Stimulated activated CD8-positive, alpha-beta memory T cell treated with anti-CD3 and anti-CD28 coated beads, Interleukin-12 subunit alpha, Interleukin-12 subunit beta, amount 100 ng/mL, for 4 hours (primary cell): ENCODE measurements around the gene KLRK1.
"Not testable (repeated sequence)": the region's sequence is repeated elsewhere in the genome, so short reads cannot be mapped to it uniquely, and the experiment has no call there.

Experiments used
- DNase-seq: peaks from one replicate; pipeline ENCODE4 v3.0.0-alpha.2; 2020; ENCODE audit warnings: low read depth

KLRK1 gene

DNA sequence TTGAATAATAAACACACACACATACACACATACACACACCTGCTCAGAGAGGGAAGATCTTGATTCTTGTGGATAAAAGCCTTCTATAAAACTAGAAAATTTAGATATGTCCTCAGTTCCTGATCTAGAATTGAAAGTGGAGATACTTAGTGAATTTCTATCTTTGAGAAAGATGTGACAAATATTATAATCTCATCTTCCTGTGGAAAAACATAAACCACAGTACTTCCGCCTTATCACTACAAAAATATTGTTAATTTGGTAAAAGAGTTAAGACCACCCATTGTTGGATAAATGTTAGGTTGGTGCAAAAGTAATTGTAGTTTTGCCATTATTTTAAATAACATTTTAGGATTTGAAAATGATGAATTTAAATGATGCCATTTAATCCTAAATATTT is at the start of gene KLRK1:
Gene KLRK1, minus strand, starts transcription at position 138 of the 400 bp plus-strand sequence. CDS start 1,231 bp downstream, outside the sequence.
- DNase-seq, result no peak

DNA sequence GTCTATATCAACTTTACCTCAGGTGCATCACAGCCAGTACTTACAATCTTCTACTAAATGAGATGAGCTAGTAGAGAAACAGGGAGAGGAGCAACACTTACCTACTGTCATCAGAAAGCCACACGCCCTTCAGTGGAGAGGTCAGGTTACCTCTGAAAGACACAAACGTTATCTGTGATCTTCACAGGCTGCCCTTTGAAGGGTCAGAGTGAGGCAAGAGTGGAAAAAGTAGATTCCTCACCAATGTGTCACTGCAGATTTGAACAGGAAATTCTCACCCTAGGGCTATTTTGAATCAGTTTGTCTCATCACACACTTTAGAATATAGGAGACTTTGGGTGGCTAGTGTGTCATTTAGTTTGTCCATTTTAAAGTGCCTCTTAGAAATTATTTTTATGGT is 47.8 kb upstream of the KLRK1 start:
- not testable (repeated sequence) for DNase-seq

DNA sequence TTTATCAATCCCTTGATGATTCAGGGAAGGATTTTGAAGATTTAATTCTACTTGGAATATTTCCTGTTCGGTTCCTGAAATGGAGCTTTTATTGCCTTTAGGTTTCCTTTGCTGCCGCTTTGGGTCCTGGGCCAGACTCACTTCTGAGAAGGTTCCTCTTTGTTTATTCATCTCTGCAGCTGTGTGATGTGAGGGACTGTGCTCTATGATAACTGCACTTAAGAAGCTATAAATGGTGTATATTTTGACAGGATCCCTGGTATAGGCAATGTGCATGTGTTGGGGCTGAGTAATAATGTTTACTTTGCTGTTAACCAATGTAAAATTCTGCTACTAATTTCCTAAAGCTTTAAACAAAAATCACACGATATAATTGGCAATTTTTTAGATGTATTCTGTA is 46.0 kb upstream of the KLRK1 start, which contains the start of gene KLRC2:
Gene KLRC2, minus strand, starts transcription at position 195 of the 400 bp plus-strand sequence. Its CDS starts 24 bp downstream, at position 171.
- not testable (repeated sequence) for DNase-seq

DNA sequence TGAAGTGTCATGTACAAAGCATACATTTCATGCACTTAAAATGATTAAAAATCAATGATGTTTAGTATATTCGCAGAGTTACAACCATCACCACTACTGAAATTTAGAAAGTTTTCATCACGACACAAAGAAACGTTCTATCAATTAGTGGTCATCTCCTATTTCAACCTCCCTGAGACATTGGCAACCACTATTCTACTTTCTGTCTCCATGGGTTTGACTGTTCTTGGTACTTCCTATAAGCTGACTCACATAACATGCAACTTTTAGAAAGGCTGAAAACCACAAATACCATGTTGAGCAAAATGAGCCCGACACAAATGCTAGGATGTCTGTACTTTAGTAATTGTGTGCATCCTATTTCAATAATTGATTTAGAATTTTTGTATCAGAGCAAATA is 40.8 kb upstream of the KLRK1 start:
- DNase-seq, result not testable (repeated sequence)

DNA sequence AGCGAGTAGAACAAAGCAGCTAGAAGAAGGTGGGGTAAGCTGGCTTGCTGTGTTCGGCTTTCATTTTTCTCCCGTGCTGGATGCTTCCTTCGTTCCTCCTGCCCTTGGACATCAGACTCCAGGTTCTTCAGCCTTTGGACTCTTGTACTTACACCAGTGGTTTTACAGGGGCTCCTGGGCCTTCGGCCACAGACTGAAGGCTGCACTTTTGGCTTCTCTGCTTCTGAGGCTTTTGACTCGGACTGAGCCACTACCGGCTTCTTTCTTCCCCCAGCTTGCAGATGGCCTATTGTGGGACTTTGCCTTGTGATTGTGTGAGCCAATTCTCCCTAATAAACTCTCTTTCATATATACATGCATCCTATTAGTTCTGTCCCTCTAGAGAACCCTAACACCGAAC is 36.1 kb upstream of the KLRK1 start:
- DNase-seq, result not testable (repeated sequence)

DNA sequence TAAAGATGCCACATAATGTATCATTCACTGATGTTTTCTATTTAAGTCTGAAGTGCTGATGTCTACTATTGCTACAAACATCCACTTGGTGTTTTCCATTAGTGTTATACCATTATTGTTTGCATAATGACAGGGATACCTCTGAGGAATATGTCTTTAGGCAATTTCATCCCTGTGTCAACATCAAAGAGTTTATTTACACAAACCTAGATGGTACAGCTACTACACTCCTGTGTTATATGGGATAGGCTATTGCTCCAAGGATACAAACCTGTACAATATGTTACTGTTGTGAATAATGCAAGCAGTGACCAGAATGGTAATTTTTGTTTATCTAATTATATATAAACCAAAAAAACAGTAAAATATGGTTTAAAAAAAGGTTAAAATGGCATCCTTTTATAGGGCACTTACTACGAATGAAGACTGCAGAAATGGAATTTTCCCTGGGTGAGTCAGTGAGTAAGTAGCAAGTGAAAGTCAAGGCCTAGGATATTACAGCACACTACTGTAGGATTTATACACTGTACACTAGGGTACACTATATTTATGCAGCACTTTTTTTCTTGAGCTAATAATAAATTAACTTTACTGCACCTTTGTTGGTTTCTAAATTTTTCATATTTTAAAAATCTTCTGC is 34.5 kb upstream of the KLRK1 start:
- DNase-seq, result not testable (repeated sequence)

DNA sequence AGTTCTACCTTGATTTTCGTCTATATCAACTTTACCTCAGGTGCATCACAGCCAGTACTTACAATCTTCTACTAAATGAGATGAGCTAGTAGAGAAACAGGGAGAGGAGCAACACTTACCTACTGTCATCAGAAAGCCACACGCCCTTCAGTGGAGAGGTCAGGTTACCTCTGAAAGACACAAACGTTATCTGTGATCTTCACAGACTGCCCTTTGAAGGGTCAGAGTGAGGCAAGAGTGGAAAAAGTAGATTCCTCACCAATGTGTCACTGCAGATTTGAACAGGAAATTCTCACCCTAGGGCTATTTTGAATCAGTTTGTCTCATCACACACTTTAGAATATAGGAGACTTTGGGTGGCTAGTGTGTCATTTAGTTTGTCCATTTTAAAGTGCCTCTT is 32.3 kb upstream of the KLRK1 start:
- not testable (repeated sequence) for DNase-seq

DNA sequence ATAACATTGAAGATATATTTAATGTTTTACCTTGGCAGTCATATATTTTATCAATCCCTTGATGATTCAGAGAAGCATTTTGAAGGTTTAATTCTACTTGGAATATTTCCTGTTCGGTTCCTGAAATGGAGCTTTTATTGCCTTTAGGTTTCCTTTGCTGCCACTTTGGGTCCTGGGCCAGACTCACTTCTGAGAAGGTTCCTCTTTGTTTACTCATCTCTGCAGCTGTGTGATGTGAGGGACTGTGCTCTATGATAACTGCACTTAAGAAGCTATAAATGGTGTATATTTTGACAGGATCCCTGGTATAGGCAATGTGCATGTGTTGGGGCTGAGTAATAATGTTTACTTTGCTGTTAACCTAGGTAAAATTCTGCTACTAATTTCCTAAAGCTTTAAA is 30.5 kb upstream of the KLRK1 start, which contains the start of gene KLRC3:
Gene KLRC3, minus strand, starts transcription at position 262 of the 400 bp plus-strand sequence. Its CDS starts 45 bp downstream, at position 217.
- DNase-seq, result not testable (repeated sequence)

DNA sequence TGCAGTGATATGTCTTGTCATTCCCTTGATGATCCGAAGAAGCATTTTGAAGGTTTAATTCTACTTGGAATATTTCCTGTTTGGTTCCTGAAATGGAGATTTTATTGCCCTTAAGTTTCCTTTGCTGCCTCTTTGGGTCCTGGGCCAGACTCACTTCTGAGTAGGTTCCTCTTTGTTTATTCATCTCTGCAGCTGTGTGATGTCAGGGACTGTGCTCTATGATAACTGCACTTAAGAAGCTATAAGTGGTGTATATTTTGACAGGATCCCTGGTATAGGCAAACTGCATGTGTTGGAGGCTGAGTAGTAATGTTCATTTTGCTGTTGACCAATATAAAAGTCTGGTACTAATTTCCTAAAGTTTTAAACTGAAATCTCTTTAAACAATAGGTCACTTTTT is 19.6 kb upstream of the KLRK1 start, which contains the start of gene KLRC4:
Gene KLRC4, minus strand, starts transcription at position 366 of the 400 bp plus-strand sequence. Its CDS starts 182 bp downstream, at position 184.
- DNase-seq, result no peak

DNA sequence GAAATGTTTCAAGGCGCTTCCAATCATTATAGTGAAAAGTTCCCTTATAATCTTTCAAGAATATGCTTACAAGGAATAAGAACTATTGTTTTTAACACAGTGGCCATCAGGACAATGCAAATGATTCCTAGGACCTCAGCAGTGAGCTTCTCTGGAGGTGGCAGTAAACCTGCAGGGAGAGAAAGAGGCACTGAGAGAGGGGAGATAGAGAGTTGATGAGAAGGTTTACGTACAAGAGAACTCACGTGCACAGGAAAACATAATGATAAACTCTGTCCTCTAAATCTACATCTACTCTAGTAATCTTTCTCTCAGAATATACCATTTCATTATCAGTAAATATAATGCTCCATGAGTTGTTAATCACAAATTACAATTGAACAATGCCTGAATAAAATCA is 19.0 kb upstream of the KLRK1 start:
- DNase-seq, result no peak

DNA sequence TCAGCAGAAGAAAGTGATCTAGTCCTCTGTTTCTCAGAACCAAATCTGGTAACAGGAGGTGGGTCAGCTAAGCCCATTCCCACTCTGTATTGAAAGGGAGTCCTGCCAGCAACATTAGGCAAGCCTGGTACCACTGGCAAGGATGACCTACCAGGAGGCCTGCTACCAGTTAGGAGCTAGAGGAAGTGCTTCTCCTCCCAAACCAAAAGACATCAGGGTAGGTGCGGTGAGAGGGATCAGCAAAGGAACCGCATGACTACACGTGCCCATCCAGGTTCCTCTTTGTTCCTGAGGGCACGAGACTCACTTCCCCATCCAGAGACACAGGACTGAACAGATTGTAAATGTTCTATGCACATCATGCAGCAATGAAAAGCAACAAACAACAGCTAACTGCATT is 16.9 kb upstream of the KLRK1 start:
- DNase-seq, result no peak

DNA sequence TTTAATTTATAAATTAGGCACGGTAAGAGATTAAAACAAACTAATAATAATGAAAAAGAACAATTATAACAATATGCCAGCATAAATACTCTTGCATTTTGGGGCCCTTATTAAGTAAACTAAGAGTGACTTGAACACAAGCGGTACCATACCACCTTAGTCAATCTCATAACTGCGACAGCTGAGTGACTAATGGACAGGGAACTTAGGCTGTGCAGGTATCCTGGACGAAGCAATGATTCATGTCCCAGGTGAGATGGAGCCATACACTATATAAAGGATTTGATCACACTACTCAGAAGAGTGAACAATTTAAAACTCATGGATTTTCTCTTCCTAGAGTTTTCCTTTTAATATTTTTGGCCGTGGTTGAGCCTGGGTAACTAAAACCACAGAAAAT is 15.5 kb upstream of the KLRK1 start:
- no peak for DNase-seq

DNA sequence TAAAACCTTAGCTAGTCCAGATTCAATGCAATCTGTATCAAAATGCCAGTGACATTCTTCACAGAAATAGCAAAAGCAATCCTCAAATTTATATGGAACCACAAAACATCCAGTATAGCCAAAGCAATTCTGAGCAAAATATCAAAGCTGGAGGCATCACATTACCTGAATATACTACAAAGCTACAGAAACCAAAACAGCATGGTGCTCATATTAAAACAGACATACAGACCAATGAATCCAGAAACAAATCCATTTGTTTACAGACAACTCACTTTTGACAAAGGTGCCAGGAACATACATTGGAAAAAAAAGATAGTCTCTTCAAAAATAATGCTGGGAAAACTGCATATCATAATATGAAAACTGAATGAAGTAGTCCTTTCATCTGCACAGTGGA is 15.0 kb upstream of the KLRK1 start:
- DNase-seq, result no peak

DNA sequence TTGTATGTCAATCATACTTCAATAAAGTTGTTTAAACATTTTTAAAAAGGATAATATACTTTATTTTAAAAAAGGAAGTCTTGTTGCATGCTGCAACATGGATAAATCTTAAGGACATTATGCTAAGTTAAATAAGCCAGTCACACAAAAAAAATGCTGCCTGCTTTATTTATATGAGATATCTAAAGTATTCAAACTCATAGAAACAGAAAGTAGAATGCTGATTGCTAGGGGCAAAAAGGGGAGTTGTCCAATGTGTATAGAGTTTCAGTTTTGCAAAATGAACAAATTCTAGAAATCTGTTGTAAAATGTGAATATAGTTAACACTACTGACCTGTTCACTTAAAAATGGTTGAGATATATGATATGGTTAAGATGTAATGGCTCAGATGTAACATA is 11.0 kb upstream of the KLRK1 start:
- no peak for DNase-seq

DNA sequence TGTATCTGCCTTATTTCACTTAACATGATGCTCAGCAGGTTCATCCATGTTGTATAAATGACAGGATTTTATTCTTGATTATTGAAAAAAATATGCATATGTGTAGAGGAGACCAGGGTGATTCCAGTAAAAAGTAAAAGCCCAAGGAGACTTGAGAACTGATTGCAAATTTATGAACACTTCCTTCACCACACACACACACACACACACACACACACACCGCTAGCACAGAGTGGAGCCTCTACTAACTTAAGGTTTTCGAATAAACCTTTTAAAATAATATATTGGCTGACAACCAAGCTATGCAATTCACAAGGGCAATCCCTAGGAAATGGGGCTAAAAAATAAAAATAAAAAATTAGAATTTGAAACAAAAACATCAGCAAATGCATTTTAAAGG is 8.3 kb upstream of the KLRK1 start:
- DNase-seq, result no peak

DNA sequence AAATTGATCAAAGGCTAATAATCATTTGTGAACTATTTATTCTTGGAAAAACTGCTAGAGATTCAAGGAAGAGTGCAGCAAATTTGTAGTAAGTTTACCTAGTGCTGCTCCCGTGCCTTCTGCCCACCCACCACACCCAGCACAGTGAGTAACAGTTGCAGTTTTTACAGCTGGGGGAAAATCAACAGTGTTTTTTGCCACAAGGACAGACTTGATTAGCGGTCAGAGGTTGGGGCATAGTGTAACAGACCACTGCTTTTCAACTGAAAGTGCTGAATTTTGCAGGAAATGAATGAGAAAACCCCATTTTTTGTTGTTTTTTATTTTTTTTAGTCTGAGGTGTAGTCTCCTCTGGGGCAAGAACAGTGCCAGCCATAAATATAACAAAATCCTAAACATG is 7.5 kb upstream of the KLRK1 start:
- no peak for DNase-seq

DNA sequence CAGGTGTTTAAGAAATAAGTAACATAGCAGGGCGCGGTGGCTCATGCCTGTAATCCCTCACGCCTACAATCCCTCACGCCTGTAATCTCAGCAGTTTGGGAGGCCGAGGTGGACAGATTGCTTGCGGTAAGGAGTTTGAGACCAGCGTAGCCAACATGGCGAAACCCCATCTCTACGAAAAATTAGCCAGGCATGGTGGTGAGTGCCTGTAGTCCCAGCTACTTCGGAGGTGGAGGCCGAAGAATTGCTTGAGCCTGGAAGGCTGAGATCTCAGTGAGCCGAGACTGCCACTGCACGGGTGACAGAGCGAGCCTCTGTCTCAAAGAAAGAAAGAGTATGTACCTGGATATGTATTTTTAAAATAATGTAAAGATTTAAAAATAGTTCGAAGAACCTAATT is 6.3 kb upstream of the KLRK1 start:
- DNase-seq, result not testable (repeated sequence)

DNA sequence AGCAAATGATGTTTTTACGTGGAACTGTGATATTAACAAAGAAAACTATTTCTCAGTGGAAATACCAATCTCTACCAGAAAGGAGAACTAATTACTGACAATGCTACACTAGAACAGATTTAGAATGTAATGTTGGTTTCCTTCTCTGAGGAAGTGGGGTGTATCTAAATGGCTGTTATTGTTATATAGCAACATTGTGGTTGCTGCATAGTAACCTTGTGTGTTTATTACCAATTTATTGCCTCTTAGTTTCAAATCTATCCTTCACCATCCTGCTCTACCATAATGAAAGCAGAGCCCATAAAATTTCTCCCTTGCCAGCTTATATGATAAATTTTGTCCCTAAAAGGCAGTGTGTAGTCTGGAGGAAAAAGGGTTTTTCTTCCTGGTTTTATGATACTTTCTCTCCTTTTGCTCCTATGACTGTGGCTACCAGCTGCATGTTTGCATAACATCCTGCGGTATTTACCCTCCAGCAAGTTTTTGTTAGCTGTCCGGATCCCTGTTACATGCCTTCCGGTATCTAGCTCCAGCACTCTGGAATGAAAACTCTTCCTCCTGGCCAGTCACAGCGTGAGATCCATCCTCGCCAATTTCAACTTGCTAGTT is 5.7 kb upstream of the KLRK1 start:
- no peak for DNase-seq

DNA sequence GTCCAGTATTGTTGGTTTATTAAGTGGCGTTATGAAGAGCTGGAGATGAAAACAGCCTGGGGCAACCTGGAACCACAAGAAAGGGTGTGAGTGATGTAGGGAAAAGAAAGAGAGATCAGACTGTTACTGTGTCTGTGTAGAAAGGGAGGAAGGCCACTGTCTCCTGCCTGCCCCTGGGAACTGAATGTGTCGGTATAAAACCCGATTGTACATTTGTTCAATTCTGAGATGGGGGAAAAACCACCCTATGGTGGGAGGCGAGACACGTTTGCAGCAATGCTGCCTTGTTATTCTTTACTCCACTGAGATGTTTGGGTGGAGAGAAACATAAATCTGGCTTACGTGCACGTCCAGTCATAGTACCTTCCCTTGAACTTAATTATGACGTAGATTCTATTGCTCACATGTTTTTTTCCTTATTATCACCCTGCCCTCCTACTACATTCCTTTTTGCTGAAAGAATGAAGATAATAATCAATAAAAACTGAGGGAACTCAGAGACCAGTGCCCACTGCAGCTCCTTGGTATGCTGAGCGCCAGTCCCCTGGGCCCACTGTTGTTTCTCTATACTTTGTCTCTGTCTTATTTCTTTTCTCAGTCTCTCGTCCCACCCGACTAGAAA is 4.8 kb upstream of the KLRK1 start:
- DNase-seq, result not testable (repeated sequence)

DNA sequence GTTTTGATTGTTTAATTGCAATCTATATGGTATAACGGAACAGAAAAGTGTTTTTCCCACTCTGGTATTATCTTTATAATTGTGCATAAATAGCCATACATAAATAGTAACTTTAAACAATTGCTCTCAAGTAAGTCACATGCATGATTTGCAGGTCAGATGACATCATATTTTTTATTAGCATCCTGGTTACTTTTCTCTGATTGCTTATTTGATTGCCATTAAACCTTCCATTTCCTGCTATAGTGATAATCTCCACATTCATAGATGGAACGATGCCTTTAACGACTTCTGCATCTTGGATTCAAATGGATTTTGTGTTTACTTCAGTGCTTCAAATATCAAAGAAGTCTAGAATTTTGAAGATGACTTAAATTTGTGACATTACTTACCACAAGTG is 3.5 kb upstream of the KLRK1 start:
- no peak for DNase-seq

DNA sequence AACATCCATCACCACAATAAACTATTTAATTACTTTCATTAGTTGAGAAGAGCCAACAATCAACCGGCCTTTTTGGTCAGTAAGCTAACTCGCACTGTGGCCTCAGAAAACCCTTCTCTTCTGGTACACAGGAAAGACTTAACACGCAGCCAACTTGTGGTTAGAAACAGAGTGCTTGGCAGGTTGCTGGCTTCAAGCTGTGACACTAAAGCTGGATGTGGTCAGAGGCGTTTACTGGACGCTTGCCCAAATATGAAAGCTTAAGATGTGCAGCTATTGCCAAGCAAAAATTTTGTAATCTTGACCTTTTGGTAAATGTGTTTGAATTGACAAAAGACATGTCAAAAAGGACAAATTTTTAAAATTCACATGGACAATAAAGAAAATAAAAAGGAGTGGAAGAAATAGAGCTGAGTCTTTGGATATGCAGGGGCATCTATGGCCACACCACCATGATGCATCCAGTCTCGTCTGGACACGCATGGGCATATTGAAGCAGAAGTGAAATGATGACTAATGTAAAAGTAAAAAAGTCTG is 2.6 kb upstream of the KLRK1 start:
- DNase-seq, result no peak

DNA sequence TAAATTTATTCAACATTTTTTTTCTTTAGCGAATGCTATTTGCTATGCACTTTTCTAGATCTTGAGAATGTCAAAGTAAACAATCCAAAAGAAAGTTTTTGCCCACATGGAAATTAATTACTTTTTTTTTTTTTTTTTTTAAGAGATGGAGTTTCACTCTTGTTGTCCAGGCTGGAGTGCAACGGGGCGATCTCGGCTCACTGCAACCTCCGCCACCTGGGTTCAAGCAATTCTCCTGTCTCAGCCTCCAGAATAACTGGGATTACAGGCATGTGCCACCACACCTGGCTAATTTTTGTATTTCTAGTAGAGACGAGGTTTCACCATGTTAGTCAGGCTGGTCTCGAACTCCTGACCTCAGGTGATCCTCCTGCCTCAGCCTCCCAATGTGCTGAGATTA is 1.1 kb upstream of the KLRK1 start:
- not testable (repeated sequence) for DNase-seq
